ENCODE results near the gene GALR1.

GRCh38 chr18:77254711-77255405 is 5.2 kb downstream of the GALR1 start:
- TF ChIP-seq CTCF (IDR thresholded peaks at IDR 0.05) = no peak
- no peak for TF ChIP-seq POLR2A (IDR thresholded peaks at IDR 0.05)

Data from heart left ventricle (tissue), 13 donors.